Activated CD4-positive, alpha-beta T cell treated with anti-CD3 and anti-CD28 coated beads for 1 hour (primary cell): Measurements from ENCODE around the gene AVPR1B.

ENCODE experiments used
- DNase-seq: peaks from one replicate; pipeline ENCODE4 v3.0.0-alpha.2; 2020

The AVPR1B gene

DNA sequence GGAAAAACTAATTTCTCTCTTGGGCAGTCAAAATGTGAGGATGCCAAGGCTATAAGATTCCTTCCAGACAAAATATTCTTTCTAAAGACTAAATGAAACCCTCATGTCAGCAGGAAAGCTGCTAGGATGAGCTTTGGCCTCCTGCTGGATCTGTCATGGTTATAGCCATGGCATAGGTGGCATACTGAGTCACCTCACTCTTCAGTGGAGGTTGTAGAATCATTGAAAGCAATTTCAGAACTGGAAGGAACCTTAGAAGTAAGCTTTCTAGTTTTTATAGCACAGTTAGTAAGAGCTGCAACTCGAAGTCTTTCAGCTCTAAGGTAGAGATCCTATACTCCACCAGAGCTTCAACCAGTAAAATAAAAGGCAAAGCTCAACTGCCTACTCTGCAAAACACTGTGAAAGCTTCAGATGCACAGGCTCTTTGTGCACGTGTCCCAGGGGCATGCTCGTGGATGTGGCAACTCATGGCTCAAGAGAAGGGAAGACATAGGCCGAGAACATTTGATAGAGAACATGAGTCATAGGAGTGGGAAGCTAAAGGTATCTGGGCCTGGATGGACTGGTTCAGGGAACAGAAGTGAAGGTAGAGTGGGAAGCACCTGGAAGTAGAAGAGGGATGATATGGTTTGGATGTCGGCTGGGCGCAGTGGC is 5.8 kb downstream of the AVPR1B start:
- DNase-seq, result no peak

DNA sequence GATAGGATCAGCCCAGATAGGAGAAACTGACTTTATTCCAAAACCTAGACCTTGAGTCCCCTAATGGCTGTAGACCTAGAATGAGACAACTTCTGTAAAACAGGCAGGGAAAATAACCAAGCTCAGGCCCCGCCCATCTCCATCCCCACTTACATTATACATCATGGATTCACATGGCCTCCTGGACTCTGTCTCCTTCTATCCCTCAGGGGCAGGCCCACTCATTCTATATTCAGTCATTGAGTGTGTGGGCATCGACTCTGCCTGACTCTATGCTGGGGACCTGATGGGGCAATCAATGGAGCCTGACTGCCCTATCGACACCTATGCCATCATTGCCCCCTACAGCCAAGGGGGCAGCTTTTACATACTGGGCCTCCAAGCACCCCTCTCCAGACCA is 6.4 kb downstream of the AVPR1B start:
- no peak for DNase-seq

DNA sequence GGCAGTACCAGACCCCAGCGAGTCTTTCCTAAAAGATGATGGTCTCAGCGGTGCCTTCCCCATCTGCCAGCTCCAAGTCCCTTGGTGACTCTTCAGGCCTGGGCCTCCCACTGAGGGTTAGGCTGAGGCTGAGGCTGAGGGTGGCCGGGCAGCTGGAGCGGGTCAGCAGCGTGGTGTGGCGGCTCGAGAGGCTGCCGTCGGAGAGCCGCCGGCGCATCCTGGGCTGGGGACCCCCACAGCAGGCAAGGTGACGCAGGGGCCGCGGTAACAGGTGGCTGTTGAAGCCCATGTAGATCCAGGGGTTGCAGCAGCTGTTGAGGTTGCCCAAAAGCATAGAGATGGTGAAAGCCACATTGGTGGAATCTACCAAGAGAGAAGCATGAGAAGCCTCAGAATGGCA is 7.0 kb downstream of the AVPR1B start:
- DNase-seq, result no peak

DNA sequence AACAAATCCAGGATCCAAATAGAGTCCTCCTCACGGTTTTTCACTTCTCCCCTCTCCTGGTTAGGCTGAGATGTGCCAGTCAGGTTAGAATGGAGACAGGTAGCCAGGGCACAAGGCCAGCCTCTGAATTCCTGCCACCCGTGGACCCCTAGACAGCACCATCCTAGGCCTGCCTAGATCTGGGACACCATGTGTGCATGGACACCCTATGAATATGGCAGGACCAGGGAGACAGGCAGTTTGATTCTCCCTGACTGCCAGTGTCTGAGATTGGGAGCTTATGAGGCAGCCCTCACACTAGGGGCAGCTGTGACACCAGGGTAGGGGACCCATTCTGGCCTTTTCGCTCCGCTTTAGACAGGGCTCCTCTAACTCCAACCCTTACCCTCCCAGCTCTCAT is 7.5 kb downstream of the AVPR1B start:
- no peak for DNase-seq

DNA sequence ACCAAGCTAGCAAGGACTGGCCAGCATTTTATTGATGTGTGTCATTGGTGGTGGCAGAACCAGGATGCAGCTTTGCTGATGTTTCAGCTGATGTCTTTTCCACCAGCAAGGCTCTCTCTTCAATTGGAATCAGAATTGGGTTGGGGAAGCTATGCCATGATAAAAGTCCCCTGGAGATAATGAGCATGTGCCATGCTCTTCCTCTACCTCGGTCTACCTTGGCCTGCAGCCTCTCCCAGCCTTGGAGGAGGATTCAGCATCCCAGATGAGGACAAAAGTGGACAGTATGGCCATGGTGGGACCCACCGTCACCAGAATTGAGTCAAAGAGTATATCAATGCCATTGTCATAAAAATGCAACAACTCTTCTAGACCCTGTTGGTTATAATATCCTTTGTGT is 8.6 kb downstream of the AVPR1B start:
- no peak for DNase-seq

DNA sequence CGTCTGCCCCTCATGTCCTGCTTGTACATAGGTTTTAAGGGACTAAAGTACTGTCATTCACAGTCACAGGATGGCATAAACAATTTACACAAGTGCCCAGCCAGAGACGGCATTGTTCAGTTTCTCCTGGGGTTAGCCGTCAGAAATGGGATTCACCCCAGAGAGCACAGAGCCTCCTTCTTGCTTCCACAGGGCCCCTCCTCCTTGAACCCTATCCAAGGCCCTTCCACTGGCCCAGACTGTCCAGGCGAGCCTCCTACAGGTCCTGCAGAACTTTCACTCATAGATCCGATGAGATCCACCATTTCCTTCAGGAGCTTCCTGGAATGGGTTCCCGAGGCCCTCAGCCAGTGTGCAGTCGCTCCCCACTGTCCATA is 10.0 kb downstream of the AVPR1B start:
- DNase-seq, result no peak

DNA sequence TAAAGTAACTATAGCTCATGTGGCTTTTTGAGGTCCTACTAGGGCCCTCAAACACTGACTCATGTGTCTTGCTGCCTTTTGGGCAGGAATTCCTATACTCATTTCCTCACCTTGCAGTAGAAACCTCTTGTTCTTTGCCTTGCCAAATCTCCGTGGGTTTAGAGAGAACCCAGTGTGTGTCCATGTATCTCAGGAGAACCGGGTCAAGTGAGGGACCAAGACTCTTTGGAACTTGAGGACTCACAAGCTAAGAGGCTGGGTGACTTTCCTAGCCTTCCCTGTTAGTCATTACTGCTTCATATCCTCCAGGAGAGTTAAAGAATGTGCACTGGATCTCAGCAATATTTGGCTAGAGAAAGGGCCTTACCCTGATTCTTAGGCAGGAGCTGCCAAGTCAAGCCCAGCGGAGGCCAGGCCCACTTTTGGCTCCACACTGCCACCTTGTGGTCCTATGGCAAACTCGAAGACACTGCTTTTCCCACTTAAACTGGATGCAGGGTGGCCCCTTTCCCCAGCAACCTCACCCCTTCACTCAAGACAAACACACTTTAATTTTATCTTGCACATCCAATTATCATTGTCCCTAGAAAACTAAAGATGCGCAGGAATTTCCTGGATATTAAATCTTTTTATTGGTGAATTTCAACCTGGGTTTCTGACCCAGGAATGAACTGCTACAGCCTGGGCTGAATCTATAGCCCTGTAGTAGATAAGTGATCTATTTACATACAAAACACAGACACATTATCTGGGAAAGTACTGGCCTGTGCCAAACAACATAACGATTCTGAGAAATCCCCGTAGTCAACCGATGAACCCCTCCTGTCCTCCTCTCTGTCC is 10.6 kb downstream of the AVPR1B start:
- DNase-seq, result peak; percentile 64

DNA sequence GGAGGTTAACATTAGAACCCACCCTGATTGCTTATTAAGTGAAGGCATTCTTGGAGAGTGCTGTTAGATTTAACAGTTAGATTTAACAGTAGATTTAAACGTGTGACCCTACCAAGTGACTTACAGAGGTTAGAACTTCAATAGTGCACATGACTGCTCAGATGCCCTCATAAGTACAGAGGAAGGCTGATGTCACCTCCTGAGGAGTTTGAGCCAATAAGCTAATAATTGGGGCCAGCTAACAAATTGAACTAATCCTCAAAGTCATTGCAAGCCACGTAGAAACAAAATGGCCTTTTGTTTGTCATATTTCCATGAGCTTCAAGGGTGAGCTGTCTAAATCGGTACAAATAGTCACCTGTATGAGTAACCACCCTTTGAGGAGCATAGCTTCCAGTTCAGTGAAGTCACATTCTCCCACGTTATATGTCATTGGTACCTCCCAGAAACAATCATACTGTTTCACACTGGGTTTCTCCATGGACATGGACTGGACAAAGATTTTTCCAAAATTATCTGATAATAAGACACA is 11.7 kb downstream of the AVPR1B start:
- no peak for DNase-seq

DNA sequence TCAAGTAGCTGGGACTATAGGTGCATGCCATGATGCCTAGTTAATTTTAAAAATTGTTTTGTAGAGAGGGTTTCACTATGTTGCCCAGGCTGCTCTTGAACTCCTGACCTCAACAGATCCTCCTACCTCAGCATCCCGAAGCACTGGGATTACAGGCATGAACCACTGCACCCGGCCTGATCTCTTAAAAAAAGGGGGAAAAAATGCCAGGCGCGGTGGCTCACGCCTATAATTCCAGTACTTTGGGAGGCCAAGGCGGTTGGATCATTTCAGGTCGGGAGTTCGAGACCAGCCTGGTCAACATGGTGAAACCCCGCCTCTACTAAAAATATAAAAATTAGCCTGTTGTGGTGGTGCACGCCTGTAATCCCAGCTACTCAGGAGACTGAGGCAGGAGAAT is 13.2 kb downstream of the AVPR1B start:
- no peak for DNase-seq

DNA sequence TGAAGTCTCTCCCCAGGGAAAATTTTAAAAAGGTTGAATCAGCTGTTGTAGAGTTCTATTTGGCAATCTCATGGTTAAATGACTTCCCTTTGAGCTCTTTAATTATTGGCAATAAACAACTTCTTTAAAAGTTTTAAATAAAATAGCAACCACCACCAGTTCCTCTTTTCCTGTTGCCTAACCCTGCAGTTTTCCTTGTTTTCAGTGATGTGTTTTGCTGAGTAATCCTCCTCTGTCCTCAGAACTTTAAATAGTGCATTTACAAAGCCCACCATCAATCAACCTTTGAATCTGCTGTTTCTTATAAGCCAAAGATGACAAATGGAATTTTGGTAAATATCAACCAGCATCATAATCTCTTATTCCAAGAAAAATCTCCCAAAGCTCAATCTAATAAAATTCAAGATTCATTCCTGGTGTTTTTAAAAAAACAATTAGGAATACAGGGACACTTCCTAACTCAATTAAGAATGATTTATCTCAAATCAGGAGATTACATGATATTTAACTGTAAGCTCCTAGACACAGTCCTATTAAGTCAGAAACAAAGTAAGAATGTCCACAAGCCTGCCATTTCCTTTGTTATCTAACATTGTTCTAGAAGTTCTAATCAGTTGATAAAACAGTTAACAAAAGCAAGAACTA is 14.8 kb downstream of the AVPR1B start:
- DNase-seq, result no peak

DNA sequence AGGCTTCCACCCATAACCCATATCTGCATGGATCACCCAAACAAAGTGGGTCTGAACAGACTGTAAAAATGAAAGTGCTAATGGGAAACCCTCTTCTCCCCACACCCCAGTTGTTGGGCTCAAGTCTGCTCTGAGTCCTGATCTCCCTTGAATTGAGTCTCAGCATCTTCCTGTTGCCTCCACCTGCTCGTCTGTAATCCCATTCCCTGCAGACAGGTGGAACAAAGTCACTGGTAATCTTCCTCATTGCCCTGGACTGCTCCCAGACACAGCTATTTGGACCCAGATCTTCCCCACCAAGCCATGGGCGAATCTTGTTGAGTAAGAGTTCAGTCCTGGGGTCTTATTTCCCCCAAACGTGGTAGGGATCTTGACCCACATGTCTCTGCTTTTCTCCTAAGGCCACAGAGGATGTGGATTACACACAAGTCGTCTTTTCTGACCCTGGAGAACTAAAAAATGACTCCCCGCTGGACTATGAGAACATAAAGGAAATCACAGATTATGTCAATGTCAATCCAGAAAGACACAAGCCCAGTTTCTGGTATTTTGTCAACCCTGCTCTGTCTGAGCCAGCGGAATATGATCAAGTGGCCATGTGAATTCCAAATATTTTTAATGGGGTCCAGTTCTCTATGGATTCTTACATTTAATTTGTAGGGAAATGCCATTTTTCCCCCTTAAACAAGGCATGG is 15.7 kb downstream of the AVPR1B start:
- no peak for DNase-seq

DNA sequence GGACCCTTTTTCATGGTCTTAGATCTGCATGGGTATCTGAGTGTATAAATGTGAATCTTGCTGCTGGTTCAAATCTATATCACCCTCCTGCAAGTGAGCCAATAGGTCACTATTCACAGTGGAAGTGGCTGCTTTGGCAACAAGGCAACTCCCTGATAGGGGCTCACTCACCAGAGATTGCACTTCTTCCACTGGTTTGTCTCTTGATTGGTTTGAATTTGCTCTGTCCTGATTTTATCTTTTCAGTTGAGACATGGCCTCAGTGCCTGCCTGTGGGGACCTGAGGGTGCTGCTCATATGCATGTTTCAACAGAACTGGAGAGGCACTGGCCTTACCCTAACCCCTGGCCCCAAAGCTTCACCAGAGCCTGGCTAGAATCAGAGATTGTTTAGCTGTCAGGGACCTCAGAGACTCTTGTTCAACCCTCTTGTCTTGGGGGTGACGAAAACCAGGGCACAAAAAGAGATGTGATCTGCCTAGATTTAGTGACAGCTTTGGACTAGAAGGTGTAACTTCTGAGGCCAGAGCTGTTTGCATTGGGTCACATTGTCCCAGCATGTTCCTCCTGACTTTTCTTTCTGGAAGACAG is 16.9 kb downstream of the AVPR1B start:
- no peak for DNase-seq

DNA sequence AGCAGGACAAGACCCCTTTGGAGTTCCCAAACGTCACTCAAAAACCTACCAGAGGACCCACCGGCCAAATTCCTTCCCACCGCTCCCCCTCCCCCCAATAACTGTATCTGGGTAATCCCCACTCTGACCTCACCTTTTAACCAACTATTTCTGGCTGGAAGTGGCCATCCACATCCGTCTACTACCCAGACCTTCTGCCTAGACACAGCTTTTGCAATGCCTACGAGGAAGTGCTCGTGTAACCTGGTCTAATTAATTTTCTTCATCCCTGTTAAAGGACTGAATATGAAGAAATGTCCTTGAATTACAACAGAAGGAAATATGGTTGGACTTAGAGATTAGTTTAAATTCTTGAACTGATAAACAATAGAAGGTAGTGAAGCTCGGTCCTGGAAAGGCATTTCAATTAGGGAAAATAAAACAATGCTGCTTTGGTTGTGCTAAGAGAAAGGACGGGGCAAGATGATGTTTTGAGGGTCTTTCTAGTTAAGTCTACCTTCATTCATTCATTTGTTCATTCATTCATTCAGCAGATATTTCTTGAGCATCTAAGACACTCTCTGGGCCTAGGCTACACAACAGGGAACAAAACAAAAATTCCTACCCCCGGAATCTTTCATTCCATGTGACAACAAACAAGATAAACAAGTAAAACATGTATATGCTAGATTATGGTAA is 18.8 kb downstream of the AVPR1B start:
- DNase-seq, result no peak

DNA sequence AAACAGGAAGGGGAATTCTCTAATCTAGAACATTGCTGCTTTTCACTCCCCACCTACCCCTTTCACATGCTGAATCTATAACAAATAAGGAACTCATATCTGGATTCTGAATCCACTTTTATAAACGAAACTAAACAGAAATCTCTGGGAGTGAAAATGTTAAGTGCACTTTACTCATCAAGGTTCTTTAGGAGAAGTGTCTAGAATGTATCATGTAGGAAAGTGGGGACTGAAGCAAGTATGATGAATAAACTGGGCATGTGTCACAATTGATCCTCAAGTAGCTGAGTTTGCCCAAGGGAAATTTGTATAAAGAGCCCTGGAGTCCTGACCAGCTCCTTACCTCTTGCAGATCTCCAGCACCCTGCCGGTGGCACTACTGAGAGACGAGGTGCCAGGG is 19.8 kb downstream of the AVPR1B start:
- no peak for DNase-seq

DNA sequence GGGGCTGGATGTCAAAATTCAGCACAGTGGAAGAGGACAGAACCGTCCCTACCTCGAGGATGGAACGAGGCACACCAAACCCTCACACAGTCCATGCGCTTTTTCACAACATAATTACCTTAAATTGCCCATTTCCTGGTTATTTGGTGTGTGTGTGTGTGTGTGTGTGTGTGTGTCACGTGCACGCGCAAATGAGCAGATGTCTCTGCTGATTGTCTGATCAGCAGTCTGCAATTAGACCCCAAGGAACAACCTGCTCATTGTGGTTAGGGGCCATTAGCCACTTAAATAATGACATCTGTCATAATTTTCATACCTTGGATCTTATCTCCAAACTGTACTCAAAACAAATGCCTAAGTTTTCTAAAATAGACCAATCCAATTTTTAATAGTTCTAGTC is 23.2 kb downstream of the AVPR1B start:
- DNase-seq, result no peak

DNA sequence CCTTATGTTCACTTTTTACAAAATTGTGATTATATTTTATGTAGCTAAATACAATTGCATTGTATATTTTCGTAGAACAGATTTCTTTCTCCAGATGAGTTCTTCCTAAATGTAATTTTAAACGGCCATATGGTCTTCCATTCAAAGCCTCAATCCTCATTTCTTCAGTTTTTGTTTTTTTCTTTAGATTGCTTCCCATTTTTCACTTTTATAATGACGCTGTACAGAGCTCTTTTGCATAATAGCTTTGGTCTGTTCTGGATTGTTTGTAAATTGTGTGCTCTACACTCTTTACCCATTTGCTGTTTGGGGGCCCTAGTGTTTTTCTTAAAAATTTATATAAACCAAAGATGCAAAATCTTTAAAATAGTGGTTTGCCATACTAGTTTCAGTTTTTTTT is 27.8 kb downstream of the AVPR1B start:
- no peak for DNase-seq

DNA sequence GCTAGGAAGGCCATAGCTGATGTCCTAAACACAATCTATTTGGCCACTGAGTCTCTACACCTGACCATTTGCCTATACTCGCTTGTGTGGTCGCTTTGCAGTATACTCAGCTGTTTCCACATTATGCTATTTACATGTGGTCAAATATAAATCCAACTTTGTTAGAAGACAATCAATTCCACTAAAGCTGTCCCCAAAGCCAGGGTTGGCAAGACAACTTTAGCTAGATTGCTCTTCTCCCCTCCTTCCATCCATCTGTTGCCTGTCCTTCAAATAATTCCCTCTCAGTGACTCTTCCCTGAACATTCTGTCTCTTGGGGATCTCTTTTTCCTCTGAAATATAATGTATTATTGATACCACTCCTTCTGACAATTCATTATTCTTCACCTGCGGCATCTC is 30.1 kb downstream of the AVPR1B start:
- no peak for DNase-seq

DNA sequence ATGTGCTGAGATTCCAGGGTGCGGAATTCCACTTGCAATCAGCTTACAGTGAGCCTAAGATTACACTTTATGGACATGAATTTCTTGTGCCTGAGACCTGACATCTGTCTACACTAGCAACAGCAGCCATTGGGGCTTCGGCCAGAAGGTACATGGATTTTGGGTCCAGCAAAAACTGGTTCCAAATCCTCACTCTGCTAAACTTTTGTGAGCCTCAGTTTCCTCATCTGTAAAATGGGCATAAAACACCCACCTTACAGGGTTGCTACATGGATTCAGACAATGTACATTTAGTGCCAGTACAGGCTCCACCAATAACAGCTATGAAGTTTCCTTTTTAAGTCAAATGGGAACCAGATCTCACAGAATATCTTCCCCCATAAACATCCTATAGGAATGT is 33.4 kb downstream of the AVPR1B start:
- DNase-seq, result no peak

DNA sequence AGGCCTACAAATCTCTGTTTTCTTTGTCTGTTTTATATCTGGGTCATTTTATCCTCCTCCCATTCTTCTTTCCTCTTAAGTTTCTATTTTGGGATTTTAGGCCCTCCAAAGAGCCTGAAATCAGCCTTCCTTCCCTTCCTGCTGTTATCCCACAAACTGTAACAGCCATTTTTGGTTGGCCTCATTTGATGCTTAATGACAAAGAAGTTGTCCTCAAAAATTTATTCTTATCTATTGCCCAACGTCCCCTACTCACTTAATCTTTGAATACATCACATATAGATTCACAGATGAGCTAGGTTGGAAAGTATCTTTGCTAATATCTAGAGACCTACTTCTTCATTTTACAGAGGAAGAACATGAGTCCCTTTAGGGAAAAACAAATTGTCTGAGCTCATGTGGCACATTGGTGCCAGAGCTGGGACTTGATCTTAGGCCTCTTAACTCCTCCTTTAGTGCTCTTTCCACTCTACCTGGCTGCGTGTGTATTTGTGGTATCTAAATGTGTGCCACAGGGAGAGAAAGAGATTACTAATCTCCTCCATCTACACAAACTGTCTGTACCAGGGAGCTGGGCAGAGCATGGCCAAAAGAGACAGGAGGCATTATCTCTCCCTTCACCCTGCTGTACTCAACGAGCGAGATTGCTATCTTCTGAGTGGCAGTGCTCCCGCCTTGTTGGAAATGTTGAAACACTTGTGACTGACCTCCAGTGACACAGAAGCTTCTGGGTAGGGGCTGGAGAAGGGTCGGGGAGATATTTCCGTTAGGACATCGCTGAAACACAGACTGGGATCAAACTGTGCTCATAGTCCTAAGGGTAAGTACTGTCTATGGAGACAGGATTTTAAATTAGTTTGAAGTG is 34.1 kb downstream of the AVPR1B start:
- DNase-seq, result no peak

DNA sequence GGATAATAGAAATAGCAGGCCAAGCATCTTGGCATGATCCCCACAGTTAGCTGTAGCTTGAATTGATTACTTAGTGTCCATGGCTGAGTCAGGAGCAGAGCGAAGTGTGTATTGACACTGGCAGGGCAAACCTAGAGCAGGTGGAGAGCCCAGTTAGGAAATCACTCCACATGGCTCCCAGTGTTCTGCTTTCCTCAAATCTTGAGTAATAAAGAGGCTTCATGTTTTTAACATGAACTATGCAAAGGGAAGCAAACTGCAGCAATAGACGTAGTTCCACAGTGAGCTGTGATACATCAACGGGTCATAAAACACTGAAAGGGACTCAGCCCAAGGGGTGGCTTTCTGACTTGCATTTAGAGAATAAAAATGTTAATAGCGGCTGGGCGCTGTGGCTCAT is 35.3 kb downstream of the AVPR1B start:
- no peak for DNase-seq
